Neutrophil (primary cell): Measurements from ENCODE around the gene THAP12.

Experiments used
- H3K27ac ChIP-seq: fragments of 200-600 bp; sonication (generic); 2 replicates; pipeline ENCODE4 v1.5.1; 2016; ENCODE audit warnings: mild to moderate bottlenecking, moderate library complexity
- H3K27me3 ChIP-seq: fragments of 200-600 bp; sonication (generic); 2 replicates; pipeline ENCODE4 v1.6.0; 2016; ENCODE audit warnings: mild to moderate bottlenecking
- H3K36me3 ChIP-seq: fragments of 200-600 bp; sonication (generic); 2 replicates; pipeline ENCODE4 v1.5.1; 2017
- H3K4me1 ChIP-seq, 2 experiments: fragments of 200-600 bp in 1 of 2; sonication (generic) in 1 of 2; 1 replicate in 1 of 2; 2 replicates in 1 of 2; pipeline versions ENCODE4 v1.5.1 to v1.6.1; 2013 to 2016; ENCODE audit warnings: low read depth in 1 of 2, low read length in 1 of 2, mild to moderate bottlenecking in 1 of 2, moderate library complexity in 1 of 2; ENCODE audit not compliant: control insufficient read depth in 1 of 2, insufficient read depth in 1 of 2
- H3K4me3 ChIP-seq, 2 experiments: fragments of 200-600 bp in 1 of 2; sonication (generic) in 1 of 2; 1 replicate in 1 of 2; 2 replicates in 1 of 2; pipeline ENCODE4 v1.5.1; 2013 to 2016; ENCODE audit warnings: low read depth in 1 of 2, low read length in 1 of 2, mild to moderate bottlenecking in 1 of 2, moderate library complexity in 1 of 2
- H3K9me3 ChIP-seq: fragments of 200-600 bp; sonication (generic); 2 replicates; pipeline ENCODE4 v1.5.1; 2016
- CTCF ChIP-seq: fragments of 200-600 bp; sonication (generic); IDR thresholded peaks from 2 replicates; pipeline ENCODE4 v1.5.1; 2016; ENCODE audit warnings: antibody characterized with exemption

The THAP12 gene

GRCh38 chr11:76348348-76348747 lies 32.6 kb downstream of the THAP12 start:
- no peaks in the 10 kb centered on the region for H3K4me1 ChIP-seq
- TF ChIP-seq CTCF, result no peak
- no peak overlapping the region for H3K4me3 ChIP-seq
- peaks cover 45% of the 10 kb centered on the region for H3K36me3 ChIP-seq
- H3K9me3 ChIP-seq, result no peaks in the 10 kb centered on the region
- no peak overlapping the region for H3K27ac ChIP-seq
- H3K27me3 ChIP-seq, result peaks cover 1% of the 10 kb centered on the region

DNA sequence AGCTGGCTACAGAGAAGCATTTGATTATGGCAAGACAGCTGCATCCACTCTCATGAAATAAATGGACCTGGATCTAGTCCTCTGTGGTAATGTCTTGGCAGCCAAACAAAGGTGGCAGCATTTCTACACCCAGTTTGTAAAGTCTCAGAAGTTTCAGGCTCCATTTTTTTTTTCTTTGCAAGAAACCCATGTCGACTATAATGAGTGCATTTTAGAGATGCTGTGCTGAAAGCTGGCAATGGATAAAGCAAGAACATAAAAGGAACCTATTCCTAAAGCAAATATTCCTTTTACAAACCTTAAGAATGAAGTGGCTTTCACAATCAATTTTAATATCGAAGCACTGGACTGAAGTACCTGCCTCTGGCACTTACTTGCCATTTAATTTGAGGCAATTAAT lies 33.5 kb downstream of the THAP12 start:
- H3K36me3 ChIP-seq, result peaks cover 37% of the 10 kb centered on the region
- peaks cover 9% of the 10 kb centered on the region for H3K27me3 ChIP-seq
- no peak overlapping the region for H3K27ac ChIP-seq
- no peak for TF ChIP-seq CTCF
- H3K9me3 ChIP-seq, result no peaks in the 10 kb centered on the region
- no peak overlapping the region for H3K4me3 ChIP-seq
- H3K4me1 ChIP-seq, result no peaks in the 10 kb centered on the region

DNA sequence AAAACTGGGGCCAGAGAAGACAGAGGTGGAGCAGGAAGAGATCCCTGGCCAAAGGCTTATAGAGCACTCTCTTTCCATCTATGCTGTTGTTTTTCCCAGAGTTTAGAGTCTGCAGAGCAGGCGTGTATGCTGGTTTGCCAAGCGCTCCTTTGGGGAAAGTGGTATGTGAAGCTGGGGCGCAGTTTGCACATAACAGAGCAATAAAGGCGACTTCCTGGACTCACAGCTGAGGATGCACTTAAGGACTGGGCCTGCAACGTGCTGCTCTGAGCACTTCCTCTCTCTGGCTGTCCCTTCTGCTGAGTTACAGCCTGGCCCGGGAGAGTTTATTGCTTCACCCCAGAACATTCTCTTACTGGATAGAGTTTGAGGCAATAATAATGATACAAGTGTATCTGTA lies 41.7 kb downstream of the THAP12 start:
- H3K4me3 ChIP-seq, result no peak overlapping the region
- no peak for TF ChIP-seq CTCF
- peaks cover 30 to 35% of the 10 kb centered on the region in 2 experiments for H3K4me1 ChIP-seq
- H3K27me3 ChIP-seq, result peaks cover 17% of the 10 kb centered on the region
- H3K36me3 ChIP-seq, result no peaks in the 10 kb centered on the region
- H3K27ac ChIP-seq, result peak overlapping the region; percentile 63
- no peaks in the 10 kb centered on the region for H3K9me3 ChIP-seq

- Histone ChIP-seq H3K4me1 (peaks cover 30 to 35% of the 10 kb centered on the region in 2 experiments), H3K9me3 (no peaks in the 10 kb centered on the region), H3K4me3 (no peak overlapping the region), H3K27me3 (peaks cover 11% of the 10 kb centered on the region), H3K36me3 (no peaks in the 10 kb centered on the region), H3K27ac (peak overlapping the region; percentile 63)
- TF ChIP-seq CTCF, result no peak
Measured at GRCh38 chr11:76337923-76338322, 43.0 kb downstream of the THAP12 start.

DNA sequence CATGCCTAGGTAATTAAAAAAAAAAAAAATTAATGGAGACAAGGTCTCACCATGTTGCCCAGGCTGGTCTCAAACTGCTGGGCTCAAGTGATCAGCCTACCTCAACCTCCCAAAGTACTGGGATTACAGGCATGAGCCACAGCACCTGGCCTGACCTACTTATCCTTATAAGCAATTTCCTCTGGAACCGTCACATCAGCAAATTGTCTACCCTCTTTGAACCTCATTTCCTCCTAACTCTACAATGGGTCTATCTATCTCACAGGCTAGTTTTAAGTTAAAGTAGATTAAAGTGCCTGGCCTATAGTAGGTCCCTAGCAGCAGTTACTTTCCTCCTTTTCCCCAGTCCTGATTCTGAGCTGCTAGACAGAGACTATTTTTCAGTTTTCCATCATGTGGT lies 43.5 kb downstream of the THAP12 start:
- H3K4me3 ChIP-seq, result no peak overlapping the region
- H3K9me3 ChIP-seq, result no peaks in the 10 kb centered on the region
- no peak overlapping the region for H3K27ac ChIP-seq
- H3K36me3 ChIP-seq, result no peaks in the 10 kb centered on the region
- no peak for TF ChIP-seq CTCF
- peaks cover 30 to 35% of the 10 kb centered on the region in 2 experiments for H3K4me1 ChIP-seq
- peaks cover 8% of the 10 kb centered on the region for H3K27me3 ChIP-seq

DNA sequence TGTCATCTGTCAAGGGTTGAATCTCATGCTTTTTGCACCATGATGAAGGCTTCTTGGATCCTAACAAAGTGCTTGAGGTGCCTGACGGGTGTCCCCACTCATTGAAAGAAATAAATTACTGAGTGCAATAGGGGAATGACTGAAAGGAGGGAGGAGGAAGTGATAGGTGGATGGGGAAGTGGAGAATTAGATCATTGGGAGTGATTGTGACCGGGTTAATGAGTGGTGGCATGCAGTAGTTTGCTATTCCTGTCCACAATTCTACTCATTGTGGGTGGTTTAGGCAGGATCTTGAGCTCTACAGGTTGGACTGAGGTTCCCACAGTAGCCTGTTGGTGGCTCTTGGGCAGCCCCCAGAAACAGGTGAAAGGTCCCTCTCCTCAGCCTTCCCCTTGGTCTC lies 44.3 kb downstream of the THAP12 start:
- TF ChIP-seq CTCF, result no peak
- Histone ChIP-seq H3K9me3 (no peaks in the 10 kb centered on the region), H3K4me1 (peaks cover 30 to 35% of the 10 kb centered on the region in 2 experiments), H3K36me3 (no peaks in the 10 kb centered on the region), H3K27me3 (no peaks in the 10 kb centered on the region), H3K4me3 (no peak overlapping the region), H3K27ac (peak overlapping the region; percentile 78)
